ENCODE measurements around the gene ADCY4.

ADCY4 gene

DNA sequence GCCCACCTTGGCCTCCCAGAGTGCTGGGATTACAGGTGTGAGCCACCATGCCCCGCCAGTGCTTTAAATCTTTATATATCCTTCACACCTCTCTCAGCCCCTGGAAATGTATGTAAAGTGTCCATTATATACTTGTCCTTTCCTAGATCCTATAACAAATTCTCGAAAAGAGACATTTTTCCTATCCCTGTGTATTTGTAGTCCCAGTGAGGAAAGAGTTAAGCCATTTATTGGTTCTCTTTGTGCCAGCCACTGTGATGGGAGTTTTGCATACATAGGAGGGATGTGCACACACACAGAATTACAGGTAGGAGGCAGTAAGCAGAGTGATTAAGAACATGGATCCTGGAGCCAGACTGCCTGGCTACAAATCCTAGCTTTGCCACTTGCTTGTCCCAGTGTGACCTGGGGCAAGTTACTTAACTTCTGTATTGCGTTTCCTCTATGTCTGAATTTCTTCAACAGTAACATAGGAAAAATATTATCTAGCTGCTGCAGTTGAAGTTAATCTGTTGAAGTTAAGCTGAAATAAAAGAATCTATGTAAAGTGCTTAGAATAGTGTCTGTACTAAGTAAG lies 61.4 kb downstream of the ADCY4 start:
- no peak for DNase-seq (ENCODE audit: low spot score)

DNA sequence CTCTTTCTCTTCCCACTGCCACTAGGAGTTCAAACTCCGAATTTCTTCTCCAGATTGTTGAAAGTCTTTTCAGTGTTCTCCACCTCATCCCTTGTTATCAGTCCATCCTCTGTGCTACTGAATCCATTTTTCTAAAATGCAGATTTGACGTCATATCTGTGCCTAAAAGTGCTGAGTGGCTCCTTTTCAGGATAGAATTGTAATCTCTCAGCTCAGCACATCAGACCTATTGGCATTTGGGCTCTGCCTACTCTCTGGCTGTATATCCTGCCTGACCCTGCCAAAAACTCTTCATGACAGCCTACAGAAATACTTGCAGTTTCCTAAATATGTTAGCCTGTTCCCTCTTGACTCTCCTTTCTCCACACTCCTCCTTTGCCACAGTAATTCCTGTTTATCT lies 62.4 kb downstream of the ADCY4 start:
- no peak for DNase-seq (ENCODE audit: low spot score)

DNA sequence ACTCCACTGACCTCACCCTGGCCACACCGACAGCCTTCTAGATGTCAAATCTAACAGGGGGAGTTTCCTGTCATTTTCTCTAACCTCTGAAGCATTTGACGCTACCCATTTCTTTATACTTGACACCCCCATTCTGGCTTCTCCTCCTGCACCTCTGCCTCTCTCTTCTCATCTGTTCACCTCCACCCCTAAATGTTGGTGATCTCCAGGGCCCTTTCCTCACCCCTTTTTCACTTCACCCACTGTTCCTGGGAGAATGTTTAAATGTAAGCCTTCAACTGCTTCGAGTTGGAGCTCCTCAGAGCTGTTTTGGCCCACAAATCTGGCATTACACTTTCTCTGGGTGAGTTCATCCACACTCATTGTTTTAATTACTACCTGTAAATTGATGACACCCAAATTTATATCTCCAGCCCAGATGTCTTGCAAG lies 63.0 kb downstream of the ADCY4 start:
- no peak for DNase-seq (ENCODE audit: low spot score)

DNA sequence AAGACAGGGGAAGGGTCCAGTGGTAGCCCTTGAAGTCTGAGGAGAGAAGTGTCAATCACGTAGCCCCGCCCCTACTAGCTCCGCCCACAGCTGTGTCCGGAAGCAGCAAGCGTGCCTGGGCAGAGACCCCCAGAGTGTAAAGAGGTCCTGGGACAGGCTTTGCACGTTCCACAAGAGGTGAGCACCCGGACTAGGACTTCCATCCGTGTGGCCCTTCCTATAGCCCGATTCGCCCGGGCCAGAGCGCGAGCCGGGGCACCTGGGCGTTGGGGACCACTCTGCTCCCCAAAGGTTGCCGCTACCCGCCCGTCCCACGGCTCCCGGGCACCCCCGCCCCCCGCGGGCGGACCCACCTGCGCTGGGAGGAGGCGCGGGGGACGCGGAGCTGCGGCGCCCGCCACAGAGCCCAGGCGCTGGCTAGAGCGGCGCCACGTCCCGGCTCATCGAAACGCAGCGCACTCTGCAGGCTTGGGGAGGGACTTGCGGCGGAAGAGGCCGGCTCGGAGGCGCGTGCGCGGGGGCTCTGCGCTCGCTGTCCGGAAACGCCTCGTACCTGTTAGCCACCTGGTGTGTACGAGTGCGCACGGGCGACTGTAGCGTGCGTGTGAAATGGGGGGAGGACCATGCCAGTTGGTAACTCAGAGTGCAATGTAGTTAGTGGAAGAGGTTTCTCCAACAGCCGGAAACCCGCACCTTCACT lies 63.6 kb downstream of the ADCY4 start, which contains the start of gene RABGGTA:
Gene RABGGTA (minus strand): TSS at position 464 of the 700 bp plus-strand sequence. CDS start 482 bp downstream, outside the sequence.
- peak; percentile 91 for DNase-seq (ENCODE audit: low spot score)

DNA sequence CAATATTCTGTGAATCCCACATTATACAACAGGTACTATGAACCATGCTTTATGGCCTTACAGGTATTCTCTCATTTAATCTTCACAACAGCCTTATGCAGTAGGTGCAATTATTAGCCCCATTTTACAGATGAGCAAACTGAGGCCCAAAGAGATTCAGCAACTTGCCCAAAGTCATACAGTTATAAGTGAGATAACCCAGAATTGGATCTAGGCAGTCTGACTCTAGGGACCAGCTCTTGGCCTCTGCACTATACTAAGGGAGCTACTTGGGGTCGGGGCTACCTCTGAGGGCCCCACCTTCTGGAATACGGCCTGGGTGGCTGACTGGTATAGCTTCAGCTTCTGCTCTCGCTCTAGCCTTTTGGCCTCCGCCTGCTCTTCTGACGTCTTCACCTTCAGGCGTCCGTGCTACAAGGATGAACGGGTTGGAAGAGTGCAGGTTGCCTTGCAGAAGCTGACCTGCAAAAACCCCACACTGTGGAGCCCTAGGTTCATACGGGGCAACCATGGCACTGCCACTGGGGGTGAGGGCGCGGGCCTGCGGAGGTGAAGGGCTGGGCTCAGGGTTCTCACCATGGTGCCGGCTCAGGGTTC lies 64.2 kb downstream of the ADCY4 start:
- no peak for DNase-seq (ENCODE audit: low spot score)

GRCh38 chr14:24269910-24270536 lies 64.8 kb downstream of the ADCY4 start:
- no peak for DNase-seq (ENCODE audit: low spot score)

GRCh38 chr14:24269368-24269767 lies 65.5 kb downstream of the ADCY4 start:
- DNase-seq (ENCODE audit: low spot score) = no peak
